ENCODE results near the gene MET.
"Not testable (repeated sequence)": the region's sequence is repeated elsewhere in the genome, so short reads cannot be mapped to it uniquely, and the experiment has no call there.

Gene MET

DNA sequence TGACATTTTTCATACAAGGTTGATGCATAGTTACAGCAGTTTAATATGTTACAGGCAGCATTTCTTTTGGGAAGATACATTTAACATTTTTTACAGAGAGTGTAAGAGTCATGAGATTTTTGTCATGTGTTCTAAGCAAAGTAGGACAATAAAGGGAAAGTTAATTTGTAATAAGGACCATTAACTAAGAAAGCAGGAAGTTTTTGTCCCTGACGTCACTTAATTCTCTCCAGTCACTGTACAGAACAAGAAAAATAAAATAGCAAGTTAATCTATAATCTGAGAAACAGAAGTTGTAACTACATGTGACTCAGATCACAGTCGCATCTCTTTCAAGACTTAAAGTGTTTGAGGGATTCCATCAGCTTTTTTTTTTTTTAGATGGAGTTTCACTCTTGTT is 140.9 kb downstream of the MET start:
- no peak for DNase-seq

- DNase-seq, result not testable (repeated sequence)
Measured at GRCh38 chr7:116813371-116813770, 141.4 kb downstream of the MET start.

DNA sequence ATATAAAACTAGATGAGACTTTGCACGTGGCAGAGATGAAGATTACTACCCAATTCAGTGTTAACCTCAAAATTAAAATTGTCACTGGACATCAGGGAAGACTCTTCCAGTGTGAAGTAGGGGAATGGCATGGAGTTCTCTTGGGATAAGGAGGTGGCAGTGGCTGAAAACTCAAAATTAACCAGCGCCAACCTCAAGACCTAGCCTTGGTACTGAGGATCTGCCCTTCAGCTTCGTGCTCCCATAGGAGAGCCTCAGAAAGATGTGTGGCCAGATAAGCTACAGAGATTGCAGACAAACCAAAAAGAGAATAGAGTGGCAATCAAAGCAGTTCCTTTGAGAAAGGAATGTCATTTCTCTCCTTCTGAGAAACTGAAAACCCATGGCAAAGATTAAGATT is 143.0 kb downstream of the MET start:
- DNase-seq, result no peak

GRCh38 chr7:116820149-116820548 is 148.2 kb downstream of the MET start:
- DNase-seq, result no peak

DNA sequence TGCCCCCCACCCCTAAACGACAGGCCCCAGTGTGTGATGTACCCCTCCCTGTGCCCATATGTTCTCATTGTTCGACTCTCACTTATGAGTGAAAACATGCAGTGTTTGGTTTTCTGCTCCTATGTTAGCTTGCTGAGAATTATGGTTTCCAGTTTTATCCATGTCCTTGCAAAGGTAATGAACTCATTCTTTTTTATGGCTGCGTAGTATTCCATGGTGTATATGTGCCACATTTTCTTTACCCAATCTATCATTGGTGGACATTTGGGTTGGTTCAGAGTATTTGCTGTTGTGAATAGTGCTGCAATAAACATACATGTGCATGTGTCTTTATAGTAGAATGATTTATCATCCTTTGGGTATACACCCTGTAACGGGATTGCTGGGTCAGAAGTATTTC is 149.7 kb downstream of the MET start:
- DNase-seq, result not testable (repeated sequence)

DNA sequence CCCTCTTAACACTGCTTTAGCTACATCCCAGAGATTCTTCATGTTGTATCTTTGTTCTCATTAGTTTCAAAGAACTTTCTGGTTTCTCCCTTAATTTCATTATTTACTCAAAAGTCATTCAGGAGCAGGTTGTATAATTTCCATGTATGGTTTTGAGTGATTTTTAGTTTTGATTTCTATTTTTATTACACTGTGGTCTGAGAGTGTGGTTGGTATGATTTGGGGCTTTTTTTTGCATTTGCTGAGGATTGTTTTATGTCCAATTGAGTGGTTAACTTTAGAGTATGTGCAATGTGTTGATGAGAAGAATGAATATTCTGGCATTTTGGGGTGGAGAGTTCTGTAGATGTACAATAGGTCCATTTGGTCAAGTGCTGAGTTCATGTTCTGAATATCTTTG is 152.5 kb downstream of the MET start:
- DNase-seq, result no peak

DNA sequence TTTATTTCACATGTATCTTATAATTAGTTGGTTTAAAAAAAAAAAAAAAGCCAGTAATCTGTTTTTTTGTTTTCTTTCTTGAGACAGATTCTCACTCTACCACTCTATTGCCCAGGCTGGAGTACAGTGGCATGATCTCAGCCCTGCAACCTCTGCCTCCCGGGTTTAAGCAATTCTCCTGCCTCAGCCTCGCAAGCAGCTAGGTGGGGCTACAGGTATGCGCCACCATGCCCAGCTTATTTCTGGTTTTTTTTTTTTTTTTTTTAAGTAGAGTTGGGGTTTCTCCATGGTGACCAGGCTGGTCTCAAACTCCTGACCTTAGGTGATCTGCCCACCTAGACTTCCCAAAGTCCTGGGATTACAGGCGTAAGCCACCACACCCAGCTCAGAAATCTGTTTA is 156.3 kb downstream of the MET start:
- DNase-seq, result no peak

DNA sequence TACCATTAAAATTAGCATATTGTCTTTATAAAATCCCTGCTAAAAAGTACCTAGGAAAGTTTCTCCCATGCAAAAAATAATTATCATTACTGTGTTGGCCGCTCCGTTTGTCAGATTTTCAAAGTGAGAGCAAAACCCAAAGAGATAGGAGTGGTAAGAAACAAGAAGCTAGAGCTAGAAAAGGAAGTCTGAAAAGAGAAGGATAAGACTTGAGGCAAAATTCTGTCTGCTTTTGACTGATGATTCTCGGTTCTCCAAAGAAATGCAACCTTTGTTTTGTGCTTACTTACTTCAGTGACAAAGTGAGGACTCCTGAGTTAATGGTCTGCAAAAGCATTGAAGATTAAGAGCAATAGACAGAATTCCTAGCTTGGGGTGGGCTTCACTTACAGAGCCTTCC is 157.0 kb downstream of the MET start:
- no peak for DNase-seq

GRCh38 chr7:116829493-116829892 is 157.5 kb downstream of the MET start:
- DNase-seq, result no peak

DNA sequence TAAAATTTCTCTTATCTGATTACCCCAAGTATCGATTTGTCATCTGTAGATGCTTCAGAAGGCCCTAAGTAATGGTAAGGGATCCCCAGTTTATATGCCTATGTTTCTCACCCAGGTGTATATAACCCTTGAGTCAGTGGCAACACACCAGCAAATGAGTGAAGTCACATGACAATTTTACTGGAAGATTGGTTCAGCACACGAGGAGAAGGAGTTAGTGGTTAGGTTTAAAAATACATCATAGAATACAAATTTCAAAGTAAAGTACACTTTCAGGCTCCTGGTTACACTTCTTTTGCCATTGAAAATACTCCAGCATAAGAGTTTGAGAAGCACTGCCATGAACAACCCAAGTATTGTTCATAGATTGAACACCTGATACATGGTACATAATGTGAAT is 160.7 kb downstream of the MET start:
- no peak for DNase-seq

DNA sequence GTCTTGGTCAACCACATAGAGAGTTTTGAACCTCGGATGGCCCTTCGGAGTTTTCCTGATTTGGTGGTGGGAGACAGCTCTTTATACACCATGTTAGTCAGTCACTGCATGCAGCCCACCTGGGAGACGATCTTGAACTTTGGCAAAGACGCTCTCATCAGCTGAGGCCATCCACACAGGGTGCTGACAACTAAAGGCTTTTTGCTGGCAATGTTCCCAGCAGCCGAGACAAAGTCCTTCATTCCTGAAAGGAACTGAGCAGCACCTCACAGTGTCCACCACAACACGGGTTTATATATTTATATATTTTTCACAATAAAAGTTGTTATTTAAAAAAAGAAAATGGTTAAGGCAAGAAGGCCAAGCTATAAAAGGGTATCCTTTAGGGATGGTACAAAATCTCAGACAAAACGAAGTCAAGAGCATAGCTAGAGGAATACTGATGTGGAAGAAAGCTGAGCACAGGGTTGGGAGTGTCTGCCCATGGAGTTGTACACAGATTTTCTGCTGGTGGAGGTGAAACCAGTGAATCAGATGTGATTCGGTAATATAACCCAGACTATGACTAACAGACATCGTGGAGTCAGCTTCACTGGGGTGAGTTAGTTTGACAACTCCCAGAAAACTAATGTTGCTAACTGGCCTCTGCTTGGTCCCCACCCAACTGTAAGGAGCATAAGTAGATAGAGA is 163.0 kb downstream of the MET start:
- DNase-seq, result no peak

DNA sequence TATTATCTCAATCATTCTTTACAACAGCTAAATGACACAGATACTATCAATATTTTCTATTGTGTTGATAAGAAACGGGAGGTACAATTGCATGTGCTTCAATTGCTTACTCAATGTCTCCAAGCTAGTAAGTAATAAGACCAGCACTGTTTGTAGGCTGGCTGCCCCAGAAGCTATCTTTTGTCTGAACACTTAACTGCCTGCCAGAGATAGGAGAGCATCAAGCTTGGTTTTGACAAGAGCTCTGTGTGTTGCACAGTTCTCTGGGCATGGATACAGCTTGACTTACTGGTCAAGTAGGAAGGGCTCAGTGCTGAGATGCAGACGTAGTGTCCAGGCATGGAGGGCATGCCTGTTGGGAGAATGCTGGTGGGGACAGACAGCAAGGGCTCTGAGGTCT is 164.1 kb downstream of the MET start:
- DNase-seq, result no peak

DNA sequence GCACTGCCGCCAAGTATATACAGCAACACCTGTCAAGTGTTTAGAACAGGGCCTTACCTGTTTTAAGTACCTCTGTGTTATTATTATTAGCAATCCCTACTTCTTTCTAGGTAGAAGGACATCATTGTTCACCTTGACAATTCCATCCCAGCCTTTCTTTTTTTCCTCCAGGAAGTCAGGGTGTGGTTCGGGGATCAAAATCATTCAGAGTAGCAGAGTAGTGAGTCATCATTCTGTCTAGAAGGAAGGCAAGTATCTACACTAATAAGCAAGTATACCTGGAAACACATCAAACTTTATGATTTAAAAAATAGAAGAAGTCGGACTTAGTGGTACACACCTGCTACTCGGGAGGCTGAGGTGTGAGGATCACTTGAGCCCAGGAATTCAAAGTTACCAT is 164.9 kb downstream of the MET start:
- no peak for DNase-seq

GRCh38 chr7:116837586-116837985 is 165.6 kb downstream of the MET start:
- no peak for DNase-seq

DNA sequence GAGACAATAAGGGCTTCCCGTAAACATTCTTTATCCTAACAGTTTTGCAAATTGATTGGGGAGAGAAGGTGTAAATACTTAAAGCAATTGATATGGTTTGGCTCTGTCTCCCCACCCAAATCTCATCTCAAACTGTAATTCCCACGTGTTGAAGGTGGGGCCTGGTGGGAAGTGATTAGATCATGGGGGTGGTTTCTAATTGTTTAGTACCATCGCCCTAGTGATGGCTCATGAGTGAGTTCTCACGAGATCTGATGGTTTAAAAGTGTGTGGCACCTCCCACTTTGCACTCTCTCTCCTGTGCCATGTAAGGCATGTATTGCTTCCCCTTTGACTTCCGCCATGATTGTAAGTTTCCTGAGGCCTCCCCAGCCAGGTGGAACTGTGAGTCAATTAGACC is 168.3 kb downstream of the MET start:
- no peak for DNase-seq

GRCh38 chr7:116842371-116842770 is 170.4 kb downstream of the MET start:
- DNase-seq, result no peak

- DNase-seq, result no peak
Measured at GRCh38 chr7:116843378-116843777, 171.4 kb downstream of the MET start.
